ENCODE results near the gene ARRB1.
"Not testable (repeated sequence)": the region's sequence is repeated elsewhere in the genome, so short reads cannot be mapped to it uniquely, and the experiment has no call there.

The ARRB1 gene

DNA sequence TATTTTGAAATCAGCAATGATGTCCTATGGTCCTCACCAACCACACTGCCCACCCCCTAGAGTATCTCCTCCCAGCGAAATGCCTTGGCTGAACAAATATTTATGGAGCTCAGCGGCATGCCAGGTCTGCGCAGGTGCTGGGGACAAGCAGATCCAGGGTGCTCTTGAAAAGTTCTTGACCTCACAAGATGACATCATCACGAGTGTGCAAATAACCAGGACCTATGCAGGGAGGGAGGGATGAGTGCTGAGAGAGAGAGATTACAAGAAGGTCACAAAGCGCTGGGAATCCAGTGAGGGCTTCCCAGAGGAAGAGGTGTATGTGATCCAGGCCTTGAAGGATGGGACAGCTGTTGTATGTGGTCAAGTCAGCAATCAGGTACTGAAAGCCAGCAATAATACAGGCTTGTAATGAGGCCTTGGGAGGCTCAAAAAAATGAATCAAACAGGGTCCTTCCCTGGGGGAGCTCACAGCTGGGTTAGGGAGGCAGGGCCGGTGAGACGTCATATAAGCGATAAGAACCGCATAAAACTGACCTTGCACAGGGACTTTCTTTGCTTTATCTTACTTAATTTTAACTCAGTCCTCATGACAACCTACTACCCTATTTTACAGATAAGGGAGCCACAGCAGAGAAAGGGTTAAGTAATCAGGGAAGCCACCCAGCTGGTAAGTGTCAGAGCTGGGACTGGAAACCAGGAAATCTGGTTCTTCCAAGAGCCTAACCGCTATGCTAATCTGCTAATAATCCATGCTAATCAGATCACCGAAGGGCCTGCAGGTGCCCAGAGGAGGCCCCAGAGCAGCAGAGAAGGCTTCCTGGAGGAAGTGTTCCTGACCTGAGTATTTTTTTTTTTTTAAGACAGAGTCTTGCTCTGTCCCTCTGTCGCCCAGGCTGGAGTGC lies 8.2 kb downstream of the ARRB1 start:
- peak; percentile 34 to 45 for DNase-seq

DNA sequence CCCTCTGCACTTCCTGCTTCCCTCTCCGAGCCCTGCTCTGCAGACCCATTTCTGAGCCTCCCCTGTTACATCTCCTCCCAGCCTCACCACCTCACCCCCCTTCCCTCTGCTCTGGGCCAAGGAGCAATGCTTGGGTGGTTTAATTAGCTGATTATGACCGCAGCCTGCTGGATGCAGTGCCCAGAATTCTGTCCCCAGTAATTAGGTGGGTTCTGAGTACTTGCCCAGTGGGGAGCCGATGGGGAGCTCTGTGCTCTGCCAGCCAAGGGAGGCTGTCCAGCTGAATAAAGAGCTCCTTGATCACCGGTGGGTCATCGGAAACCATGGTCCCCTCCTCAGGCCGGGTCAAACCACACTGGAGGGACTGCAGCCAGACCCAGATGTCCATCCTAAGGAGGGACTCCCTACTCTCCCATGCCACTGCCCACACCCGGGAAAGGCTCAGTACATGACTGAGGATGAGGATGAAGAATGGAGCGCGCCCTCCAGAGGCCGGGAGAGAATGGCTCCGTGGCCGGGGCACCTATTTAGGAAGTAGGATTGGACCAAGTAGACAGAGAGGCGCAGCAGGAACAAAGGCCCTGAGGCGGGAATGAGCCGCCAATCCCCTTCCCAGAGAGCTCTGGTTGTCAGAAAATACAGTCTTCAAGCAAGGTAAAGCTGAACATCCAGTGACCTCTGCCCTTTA lies 9.1 kb downstream of the ARRB1 start:
- DNase-seq = no peak

DNA sequence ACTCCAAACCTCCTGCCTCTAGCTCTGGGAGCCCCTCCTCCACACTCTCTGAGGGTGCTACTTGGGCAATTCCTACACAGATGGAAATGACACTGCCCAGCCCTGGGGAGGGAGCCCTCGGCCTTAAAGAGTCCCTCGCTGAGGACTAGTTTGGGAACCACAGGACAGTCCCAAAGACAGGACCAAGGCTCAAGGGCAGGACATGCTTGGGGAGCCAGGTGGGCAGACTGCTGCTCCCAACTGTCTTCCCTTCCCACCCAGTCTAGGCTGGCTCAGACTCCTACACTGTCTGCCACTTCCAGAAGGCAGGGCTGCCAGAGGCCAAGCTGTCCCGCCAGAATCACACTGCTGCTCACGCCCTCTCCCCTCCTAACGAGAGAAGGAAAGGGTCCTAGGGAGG lies 9.8 kb downstream of the ARRB1 start:
- DNase-seq = peak; percentile 45 to 58

DNA sequence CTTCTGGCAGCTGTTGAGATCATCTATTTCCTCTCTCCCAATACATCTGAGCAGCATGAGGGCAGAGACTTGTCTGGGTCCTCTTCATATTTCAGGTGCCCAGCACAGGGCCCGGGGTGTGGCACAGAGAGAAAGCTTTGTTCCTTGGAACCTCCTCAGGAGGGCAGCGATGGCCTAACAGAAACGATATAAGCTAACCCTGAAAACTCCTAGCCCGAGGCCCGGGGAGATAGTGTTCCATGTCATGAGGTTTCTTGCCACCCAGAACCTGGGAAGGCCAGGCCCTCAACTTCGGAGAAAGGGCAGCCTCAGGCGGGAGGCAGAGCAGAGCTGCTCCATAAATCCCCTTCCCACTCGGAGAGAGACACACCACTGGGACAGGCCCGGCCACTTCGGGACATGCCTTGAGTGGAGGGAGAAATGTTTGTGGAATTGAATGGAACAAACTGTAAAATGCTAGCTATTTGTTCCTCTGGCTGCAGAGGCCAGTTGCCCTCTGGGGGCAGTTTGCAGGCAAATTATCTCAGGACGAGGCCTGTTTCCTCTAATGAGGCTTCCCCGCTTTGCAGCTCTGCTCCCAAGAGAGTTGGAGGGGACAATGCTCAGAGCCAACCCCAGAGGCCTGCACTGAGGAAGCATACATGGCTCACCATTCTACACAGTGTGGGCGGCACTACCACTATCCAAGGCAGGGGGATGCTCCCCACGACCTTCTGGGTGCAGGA lies 11.6 kb downstream of the ARRB1 start:
- peak; percentile 61 to 80 for DNase-seq

DNA sequence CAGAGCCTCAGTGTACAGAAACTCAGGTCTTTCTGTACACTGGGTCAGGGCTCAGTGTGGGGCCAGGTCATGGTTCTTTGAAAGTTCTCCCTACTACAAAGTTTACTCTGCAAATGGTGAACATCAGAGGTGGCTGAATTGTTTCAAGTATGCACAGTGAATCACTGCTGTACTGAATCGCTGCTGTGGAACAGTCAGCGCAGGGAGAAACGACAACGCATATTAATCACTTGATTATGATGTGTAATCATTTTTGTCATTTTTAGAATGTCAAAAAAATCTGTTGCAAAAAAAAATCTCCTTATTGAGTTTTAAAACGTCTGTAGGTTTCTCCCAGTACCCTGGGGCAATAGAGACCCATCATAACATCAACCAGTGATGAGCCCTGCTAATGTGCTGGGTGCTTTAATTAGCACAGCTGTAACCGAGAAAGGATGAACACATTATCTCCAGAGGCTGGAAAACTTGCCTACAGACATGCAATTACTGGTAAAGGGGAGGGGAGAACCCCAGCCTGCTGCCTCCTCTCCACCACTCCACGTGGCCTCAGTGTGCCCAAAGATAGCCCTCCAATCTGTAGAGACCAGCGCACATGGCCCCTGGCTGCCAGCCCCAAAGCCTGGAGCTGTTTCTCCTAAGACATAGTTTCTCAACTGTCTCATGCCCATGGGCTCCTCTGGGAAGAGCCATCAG lies 12.8 kb downstream of the ARRB1 start:
- no peak for DNase-seq

DNA sequence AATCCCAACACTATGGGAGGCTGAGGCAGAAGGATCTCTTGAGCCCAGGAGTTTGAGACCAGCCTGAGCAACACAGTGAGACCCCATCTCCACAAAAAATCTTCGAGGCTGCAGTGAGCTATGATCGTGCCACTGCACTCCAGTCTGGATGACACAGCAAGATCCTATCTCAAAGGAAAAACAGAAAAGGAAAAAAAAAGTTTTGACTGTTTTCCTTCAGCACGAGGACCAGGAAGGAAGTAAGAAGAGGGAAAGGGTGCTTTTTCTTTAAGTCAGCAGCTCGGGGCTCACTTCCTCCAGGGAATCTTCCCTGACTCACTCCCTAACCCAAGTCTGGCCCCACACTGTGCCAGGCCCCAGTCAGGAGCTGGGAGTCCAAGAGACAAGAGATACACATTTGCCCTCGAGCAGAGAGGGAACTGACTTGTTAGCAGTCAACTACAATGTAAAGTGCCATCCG lies 14.2 kb downstream of the ARRB1 start:
- DNase-seq = peak; percentile 83 to 90

DNA sequence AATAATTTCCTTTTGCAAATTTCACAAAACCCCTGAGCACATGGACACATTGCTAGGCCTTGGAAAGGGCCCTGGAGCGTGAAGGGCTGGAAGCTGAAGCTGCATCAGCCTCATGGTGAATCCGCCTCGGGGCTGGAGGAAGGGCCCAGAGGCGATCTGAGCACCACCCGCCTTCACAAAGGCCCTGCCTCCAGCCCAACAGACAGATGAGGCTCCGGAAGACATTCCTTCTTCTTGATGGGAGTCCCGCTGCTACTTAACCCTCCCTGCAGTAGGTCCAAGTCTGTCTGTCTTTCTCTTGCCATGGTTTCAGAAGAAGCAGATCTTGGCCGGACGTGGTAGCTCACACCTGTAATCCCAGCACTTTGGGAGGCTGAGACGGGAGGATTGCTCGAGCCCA lies 16.5 kb downstream of the ARRB1 start:
- DNase-seq = no peak

DNA sequence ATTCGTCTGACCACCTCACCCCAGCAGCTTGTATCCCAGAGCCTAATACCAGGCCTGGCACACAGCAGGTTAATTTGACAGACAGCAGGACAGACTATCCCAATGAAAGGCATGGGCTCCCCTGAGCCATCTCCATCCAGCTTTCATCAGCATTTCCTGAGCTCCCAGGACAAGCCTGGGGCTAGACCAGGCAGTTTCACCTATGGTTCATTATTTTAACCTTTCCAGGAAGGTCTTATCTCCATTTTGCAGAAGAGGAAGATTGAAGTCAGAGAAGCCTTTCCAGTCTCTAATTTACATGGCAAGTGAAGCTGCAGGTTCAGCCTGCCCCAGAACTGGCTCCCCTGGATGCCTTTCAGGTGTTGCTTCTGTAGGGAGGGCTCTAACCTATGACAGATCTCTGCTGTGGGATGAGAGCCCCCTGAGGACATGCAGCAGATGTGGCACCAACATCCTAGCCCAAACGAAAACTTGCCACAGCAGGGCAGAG lies 17.0 kb downstream of the ARRB1 start:
- no peak for DNase-seq

DNA sequence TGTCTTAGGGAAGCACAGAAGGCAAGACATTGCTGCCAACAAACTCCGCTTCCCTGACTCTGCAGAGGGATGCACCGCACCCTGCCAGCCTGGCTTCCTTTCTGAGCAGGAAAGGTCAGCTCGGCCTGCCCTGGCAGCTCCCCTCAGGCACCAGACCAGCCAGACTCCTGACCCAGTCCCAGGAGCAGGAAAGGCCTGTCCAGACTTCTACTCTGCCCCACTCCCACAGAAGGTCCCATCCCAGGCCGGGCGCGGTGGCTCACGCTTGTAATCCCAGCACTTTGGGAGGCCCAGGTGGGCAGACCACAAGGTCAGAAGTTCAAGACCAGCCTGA lies 17.7 kb downstream of the ARRB1 start:
- DNase-seq = no peak

DNA sequence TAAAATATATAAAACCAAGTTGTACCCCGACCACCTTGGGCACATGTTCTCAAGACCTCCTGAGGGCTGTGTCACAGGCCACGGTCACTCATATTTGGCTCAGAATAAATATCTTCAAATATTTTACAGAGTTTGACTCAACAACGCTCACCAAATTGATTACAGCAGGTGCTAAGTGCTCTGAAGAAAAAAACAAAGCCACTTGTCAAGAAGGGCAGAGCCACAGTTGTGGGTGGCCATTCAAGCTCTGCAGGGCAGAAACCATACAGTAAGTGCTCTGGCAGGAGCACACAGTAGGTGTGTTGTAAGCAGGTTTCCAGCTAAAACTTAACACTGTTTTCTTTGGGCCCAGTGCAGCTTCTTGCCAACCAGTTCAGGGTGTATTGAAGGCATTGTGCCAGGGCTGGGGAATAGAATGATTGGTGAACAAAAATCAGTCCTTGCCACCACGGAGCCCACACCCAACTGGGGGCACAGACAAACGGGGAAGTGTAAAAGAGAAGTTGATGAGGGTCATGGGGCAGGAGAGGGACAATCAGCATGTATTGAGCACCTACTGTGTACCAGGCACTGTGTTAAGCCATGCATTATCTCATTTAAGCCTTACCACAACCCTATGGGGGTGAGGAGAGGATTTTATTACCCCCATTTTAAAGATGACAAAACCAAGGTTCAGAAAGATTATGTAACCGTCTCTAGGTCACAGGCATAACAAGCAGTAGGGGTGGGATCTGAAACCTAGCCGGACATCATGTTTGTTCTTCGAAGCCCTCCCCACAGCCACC lies 18.2 kb downstream of the ARRB1 start:
- DNase-seq = peak; percentile 19 to 42

DNA sequence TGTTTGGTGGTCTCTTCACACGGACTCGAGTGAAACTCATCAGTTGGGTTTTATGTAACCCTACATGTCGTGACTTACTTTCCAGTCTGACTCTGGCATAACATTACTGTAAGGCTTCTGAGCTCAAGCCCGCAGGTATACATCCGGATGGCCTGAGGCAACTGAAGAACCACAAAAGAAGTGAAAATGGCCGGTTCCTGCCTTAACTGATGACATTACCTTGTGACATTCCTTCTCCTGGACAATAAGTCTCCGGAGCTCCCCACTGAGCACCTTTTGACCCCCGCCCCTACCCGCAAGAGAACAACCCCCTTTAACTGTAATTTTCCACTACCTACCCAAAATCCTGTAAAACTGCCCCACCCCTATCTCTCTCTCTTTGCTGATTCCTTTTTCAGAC lies 19.7 kb downstream of the ARRB1 start:
- DNase-seq = not testable (repeated sequence)

DNA sequence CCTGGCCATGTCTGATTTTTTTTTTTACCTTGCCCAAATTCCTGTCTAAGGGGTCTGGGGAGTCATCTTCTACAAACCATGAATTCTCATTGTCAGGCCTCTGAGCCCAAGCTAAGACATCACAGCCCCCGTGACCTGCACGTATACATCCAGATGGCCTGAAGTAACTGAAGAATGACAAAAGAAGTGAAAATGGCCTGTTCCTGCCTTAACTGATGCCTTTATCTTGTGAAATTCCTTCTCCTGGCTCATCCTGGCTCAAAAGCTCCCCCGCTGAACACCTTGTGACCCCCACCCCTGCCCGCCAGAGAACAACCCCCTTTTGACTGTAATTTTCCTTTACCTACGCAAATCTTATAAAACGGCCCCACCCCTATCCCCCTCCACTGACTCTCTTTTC lies 20.2 kb downstream of the ARRB1 start:
- DNase-seq = not testable (repeated sequence)

DNA sequence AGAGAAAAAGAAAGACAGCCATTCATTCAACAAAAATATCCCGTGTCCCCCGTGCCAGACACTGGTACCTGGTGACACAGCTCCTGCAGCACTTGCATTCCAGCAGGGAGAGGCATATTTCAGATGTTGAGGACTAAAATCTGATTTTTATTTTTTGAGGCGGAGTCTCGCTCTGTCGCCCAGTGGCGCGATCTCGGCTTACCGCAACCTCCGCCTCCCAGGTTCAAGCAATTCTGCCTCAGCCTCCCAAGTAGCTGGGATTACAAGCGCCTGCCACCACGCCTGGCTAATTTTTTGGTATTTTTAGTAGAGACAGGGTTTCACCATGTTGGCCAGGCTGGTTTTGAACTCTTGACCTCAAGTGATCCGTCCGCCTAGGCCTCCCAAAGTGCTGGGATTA lies 20.6 kb downstream of the ARRB1 start:
- not testable (repeated sequence) for DNase-seq

DNA sequence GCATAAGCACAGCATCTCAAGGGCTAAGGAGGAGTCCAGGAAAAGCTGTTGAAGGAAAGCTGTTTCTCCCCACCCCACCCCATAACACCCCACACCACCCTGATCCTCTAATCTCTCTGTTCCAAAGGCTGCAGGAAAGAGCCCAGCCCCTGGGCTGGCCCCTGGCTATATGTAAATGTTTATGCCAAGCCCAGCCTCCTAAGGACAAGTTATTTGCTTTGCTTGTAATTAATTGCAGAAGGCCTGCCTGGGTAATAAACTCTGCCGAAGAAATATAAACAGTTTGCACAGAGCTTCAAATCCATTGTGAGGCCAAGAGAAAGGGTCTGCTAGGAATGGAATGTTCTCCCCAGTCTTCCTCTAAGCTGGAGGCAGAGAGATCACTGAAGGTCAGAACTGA lies 21.2 kb downstream of the ARRB1 start:
- no peak for DNase-seq

DNA sequence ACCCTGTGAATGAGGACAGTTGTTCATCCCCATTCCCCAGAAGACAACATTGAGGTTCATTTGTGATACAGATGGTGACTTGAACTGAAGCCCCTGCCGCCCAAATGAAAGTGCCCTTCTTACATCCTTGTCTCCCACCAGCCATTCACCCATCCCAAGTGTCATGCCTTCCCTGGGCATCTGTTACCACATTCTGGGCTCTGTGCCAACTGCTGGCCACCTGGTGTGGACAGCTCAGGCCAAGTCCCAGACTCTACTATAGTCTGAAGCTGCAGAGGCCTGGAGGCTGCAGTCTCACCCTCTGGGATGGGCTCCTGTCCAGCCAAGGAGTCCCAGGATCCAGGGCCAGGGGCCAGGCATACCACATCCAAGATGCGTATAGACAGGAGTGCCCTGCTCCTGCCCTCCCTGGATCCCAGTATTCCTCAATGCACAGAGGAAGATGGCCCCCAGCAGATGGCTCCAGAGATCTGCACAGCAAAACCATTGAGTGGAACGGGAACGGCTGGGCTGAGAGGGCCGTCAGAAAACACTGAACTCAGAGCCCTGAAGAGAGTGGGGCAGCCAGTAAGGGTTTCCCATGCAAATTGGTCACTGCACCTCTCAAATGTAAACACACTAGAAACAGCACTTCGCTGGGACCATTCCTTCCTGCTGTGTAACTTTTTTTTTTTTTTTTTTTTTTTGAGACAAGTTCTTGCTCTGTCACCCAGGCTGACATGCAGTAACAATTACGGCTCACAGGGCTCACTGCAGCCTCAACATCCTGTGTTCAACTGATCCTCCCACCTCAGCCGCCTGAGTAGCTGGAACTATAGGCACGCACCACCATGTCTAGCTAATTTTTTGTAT lies 22.8 kb downstream of the ARRB1 start:
- DNase-seq = peak; percentile 62 to 77

DNA sequence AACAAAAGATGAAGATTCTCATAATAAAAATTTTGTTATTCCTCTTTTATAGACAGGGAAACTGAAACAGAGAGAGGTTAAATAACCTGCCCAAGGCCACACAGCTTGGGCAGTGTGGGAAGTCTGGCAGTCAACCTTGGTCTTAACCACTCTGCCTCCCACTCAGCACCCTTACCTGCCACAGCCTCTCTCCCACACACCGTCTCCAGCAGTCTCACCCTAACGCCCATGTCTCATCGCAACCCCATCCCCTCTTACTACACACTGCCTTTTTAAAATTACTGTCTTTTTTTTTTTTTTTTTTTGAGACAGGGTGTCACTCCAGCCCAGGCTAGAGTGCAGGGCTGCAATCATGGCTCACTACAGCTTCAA lies 25.0 kb downstream of the ARRB1 start:
- no peak for DNase-seq

DNA sequence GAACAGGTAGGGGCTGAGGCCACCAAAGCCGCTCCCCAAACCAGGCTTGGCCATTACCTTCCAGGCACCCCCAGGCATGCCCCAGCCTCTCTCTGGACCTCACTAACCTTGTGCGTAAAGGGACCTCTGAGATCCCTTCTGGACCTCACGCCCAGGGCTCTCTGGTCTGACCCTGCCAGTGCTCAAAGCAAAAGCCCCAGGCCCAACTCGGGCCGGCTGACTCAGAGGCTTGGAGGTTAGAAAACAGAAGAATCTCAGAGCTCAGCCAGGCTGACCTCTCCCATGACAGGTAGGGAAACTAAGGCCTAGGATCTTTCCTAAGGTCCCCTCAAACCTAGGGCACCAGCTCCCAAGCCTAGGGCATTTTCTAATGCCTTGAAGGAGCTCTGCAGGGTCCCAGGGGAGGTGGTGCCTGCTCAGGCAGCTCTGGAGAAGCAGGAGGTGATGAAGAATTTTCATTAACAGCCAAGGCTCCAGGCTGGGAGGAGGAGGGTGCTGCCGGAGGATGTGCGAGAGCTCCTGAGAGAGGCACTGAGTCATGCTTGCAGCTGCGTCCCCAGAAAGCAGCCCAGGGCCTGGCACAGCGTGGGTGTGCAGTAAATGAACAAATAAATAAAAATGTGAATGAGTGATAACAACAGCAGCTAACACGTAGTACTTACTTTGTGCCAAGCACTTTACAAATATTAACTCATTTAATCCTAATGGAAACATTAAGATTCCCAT lies 25.6 kb downstream of the ARRB1 start:
- peak; percentile 35 to 48 for DNase-seq

DNA sequence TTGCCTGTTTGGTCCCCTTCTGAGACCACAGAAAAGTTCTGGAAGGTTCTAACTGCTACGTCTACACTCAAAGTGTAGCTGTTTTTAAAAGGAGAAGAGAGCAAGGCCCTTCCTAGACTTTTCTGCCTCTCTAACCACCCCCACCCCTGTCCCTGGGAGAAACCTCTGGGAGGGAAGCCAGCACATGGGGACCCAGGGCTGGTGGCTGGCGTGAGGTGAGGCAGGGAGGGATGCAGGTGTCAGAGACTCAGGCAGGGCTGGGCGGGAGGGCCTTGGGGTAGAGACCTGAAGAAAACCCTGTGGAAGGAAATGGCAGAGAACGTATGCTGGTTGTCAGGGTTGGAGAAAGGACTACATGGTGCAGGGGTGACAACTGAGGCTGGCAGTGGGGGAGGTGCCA lies 26.7 kb downstream of the ARRB1 start:
- DNase-seq = no peak

DNA sequence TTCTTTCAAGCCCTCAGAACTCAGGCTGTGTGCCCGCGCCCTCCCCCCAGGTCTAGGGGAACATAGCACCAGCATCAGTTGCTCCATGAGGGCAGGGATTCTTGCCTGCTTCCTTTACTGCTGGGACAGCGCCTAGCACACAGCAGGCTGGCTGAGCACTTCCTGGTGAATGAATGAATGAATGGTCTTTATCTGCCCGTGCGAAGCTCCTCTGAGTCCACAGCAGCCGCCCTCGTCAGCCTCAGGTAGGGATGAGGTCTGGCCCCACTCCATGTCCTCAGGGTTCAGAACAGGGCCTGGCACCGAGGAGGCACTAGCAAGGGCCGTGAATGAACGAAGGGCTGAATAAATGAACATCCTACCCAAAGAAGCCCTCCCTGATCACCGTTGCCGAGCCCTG lies 27.3 kb downstream of the ARRB1 start:
- no peak for DNase-seq

DNA sequence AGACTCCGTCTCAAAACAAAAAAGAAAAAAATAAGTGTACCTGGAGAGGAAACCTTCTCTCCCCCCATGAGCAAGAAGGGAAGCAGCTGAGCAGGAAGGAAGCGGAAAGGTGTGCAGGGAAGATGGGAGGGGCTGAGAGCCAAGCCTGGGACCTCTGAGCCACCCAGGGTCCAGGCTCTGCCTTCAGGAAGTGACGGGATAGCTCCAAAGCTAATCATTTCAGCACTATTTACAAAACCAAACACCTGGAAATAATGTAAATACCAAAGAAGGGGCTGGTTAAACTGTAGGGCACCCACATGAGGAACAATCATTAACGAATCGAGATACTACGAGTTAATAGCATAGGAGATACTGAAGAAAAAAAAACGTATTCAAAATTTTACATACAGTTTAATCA lies 27.9 kb downstream of the ARRB1 start:
- no peak for DNase-seq
